T-helper 2 cell (primary cell): Measurements from ENCODE around the gene FOXK2.

Experiments used
- DNase-seq, 5 experiments: peaks; one replicate each; pipeline versions ENCODE4 v3.0.0 to v3.0.0-alpha.2; 2012 to 2022
- total RNA-seq, 2 donors: gene quantifications; one replicate each; lab custom pipeline; 2026; lab: John Stamatoyannopoulos, UW

Gene FOXK2
- total RNA-seq = 45.8 to 46.9 reads per million in 2 donors

- DNase-seq = peak; percentile 90 to 98 (median 91)
Measured at GRCh38 chr17:82518826-82519810, at the start of gene FOXK2. FOXK2 (plus strand) TSS chr17:82519732; CDS start chr17:82519889, 157 bp downstream.

GRCh38 chr17:82470065-82470464 is 49.5 kb upstream of the FOXK2 start:
- no peak for DNase-seq

- no peak for DNase-seq
Measured at GRCh38 chr17:82474223-82475010, 45.1 kb upstream of the FOXK2 start.

- DNase-seq = no peak
Measured at GRCh38 chr17:82475458-82475857, 44.1 kb upstream of the FOXK2 start.

- peak in 1 of 5 experiments; percentile 30 for DNase-seq
Measured at GRCh38 chr17:82477934-82478333, 41.6 kb upstream of the FOXK2 start.

DNA sequence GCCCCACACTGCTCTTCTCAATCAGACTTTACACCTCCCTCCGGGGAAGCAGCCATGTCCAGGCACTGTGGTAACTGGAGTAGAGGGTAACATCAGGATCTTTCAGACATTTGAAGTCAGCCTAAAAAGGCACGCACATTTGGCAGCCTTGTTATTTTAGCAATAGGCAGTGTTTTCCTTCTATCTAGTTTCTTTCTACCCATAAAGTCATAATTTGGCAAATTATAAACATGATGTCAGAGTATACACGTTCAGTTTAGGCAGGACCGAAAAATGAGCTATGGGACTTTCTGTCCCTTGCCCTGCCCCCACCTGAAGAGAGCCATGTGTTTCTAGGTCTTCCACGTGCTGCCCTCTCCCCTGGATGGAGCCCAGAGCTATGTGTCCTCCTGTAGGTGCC is 39.9 kb upstream of the FOXK2 start:
- no peak for DNase-seq

GRCh38 chr17:82480318-82480717 is 39.2 kb upstream of the FOXK2 start:
- DNase-seq = no peak

- DNase-seq = no peak
Measured at GRCh38 chr17:82483204-82483660, 36.3 kb upstream of the FOXK2 start.

DNA sequence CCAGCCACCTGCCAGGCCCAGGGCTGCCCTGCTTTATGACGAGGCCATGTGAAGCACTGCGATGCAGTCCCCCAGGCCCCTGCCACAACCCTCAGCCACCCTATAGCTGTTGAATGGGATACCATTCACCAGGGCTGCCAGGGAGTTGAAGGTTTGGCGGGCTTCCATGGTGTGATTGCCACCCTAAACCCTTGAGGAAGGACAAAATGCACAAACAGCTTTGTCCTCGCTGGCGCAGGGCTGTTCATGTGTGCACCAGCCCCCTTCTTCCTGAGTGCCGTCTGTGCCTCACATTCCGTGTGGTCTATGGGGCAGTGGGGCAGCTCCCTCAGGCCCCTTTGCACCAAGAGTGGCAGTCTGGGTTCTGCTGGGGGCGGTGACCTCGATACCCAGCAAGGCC is 35.7 kb upstream of the FOXK2 start:
- no peak for DNase-seq

- DNase-seq = no peak
Measured at GRCh38 chr17:82486231-82487094, 33.1 kb upstream of the FOXK2 start.

DNA sequence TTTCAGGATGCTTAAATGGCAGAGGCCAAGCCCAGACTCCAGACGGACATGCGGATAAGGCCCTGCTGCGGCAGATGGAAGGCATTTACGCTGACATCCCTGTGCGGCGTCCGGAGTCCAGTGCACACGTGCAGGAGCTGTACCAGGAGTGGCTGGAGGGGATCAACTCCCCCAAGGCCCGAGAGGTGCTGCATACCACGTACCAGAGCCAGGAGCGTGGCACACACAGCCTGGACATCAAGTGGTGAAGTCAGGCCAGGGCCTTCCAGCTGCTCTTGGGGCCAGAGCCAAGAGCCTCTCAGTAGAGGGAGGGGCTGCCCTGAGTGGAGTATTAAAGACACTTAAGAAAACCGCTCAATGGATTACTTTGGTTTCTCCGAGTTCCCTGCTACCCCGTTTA is 31.6 kb upstream of the FOXK2 start:
- no peak for DNase-seq

- DNase-seq = no peak
Measured at GRCh38 chr17:82489117-82489516, 30.4 kb upstream of the FOXK2 start.

DNA sequence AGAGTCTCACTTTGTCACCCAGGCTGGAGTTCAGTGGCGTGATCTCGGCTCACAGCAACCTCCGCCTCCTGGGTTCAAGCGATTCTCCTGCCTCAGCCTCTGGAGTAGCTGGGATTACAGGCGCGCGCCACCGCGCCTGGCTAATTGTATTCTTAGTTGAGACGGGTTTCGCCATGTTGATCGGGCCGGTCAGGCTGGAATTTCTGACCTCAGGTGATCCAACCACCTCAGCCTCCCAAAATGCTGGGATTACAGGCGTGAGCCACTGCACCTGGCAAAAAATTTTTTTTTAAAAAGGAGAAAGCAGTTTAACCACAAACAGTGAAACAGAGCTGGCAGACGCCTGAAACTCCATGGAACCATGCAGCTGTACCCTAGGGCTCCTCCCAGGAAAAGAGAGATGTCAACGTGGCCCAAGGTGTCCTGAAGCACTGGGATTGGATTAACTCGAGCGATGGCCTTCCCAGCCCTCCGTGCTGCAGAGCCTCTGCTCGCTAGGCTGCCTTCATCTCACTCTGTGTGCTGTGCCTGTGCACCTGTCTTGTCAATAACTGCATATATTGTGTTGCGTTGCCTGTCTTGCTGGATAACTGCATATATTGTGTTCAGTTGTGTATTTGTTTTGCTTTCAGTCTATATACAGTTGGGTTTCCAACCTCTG is 29.6 kb upstream of the FOXK2 start:
- no peak for DNase-seq

DNA sequence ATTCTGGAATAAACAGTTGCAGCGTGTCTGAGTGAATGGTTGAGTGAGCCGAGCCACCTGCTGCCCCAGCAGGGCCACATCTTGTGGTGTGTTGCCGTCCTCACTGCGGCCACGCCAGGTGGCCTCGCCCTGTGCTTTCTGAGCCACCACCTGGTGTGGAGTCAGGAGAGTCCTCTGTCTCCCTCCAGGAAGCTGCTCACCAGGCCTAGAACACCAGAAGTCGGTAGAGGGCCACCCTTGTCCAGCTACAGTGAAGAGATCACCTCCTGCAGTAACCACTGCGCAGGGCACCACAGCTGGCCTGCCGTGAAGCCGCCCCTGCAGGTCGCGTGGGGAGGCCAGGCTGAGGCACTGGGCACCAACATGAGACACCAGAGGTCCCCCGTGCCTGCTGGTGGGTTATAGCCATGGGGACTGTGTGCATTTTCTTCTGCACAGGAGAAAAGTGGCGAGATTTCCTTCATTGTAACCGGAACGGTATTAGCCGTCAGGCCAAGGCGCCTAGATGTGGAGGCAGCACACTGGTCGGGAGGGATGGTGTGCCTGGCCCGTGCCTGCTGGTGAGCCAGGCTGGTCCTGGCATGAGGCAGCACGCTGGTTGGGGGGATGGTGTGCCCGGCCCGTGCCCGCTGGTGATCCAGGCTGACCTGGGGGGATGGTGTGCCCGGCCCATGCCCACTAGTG is 28.9 kb upstream of the FOXK2 start:
- no peak for DNase-seq

DNA sequence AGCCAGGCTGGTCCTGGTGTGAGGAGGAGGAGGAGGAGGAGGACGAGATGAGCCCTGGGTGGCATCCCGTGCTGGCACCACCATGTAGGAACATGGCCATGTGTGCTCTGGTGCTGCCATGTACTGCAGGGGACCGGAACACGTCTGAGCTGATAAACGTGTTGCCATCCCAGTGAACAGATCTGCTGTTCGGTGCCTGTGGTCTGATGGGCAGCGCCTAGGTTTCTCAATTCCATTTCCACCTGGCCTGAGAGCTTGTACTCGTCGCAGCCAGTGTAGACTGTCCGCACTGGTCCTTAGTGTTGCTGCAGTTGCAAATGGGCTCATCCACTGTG is 28.4 kb upstream of the FOXK2 start:
- DNase-seq = no peak

DNA sequence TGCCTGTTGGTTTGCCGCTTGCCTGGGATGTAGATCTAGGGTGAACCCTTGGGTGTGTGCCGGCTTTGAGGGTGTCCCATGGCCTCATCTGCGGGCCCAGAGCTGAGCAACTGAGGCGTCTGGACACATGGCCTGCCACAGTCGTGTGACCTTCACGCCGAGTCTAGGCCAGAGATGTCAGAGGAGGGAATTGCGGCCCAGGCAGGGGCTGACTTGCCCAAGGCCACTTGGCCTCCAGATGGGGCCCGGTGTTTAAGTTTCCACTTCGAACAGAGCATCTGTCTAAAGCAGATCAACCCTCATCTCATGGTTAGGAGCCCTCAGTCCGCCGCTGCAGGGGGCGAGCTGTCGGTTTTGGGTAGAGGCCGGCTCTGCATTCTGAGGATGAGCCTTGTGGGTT is 28.0 kb upstream of the FOXK2 start:
- no peak for DNase-seq

- no peak for DNase-seq
Measured at GRCh38 chr17:82492643-82493225, 26.8 kb upstream of the FOXK2 start.

- no peak for DNase-seq
Measured at GRCh38 chr17:82493226-82493781, 26.2 kb upstream of the FOXK2 start.

- peak; percentile 57 to 90 (median 77) for DNase-seq
Measured at GRCh38 chr17:82494236-82495055, 25.1 kb upstream of the FOXK2 start.
